ENCODE results near the gene HSD3B7.

DNA sequence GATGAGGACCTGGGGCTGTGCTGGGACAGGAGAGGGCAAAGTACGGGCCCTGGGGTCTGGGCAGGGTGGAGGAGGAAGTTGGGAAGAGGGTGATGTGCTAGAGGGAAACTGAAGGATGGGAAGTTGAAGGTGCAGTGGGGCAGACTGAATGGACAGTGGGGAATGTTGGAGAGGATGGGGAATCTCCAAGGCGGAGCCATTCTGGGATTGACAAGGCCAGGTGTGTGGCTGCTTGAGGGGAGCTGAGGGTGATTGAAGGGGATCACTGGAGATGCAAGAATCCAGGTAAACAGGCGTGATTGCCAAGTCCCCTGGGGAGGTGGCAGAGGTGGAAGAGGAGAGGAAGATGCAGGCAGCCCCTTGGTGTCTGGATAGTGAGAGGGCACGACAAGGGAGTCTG lies 8.5 kb upstream of the HSD3B7 start:
- TF ChIP-seq, protein P1, sequence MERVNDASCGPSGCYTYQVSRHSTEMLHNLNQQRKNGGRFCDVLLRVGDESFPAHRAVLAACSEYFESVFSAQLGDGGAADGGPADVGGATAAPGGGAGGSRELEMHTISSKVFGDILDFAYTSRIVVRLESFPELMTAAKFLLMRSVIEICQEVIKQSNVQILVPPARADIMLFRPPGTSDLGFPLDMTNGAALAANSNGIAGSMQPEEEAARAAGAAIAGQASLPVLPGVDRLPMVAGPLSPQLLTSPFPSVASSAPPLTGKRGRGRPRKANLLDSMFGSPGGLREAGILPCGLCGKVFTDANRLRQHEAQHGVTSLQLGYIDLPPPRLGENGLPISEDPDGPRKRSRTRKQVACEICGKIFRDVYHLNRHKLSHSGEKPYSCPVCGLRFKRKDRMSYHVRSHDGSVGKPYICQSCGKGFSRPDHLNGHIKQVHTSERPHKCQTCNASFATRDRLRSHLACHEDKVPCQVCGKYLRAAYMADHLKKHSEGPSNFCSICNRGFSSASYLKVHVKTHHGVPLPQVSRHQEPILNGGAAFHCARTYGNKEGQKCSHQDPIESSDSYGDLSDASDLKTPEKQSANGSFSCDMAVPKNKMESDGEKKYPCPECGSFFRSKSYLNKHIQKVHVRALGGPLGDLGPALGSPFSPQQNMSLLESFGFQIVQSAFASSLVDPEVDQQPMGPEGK (CRISPR knock-in tag; IDR thresholded peaks at IDR 0.05; ENCODE audit: borderline replicate concordance), result no peak
- no peak for TF ChIP-seq ISL1 (CRISPR knock-in tag; IDR thresholded peaks at IDR 0.05)
- no peak for TF ChIP-seq ARNTL (CRISPR knock-in tag; IDR thresholded peaks at IDR 0.05; ENCODE audit: borderline replicate concordance, low read depth)
- no peak for TF ChIP-seq OSR1 (CRISPR knock-in tag; IDR thresholded peaks at IDR 0.05)
- TF ChIP-seq GLIS3 (CRISPR knock-in tag; IDR thresholded peaks at IDR 0.05), result no peak
- no peak for TF ChIP-seq ESRRG (CRISPR knock-in tag; IDR thresholded peaks at IDR 0.05)
- no peak for TF ChIP-seq TCF4 (CRISPR knock-in tag; IDR thresholded peaks at IDR 0.05; ENCODE audit: borderline replicate concordance)
- TF ChIP-seq RARB (CRISPR knock-in tag; IDR thresholded peaks at IDR 0.05), result no peak
- TF ChIP-seq ZNF565 (CRISPR knock-in tag; conservative IDR thresholded peaks at IDR 0.05; ENCODE audit: low read depth), result no peak
- TF ChIP-seq ZFP3 (CRISPR knock-in tag; IDR thresholded peaks at IDR 0.05), result no peak
- no peak for TF ChIP-seq PPARA (CRISPR knock-in tag; IDR thresholded peaks at IDR 0.05; ENCODE audit: borderline replicate concordance)

All from SK-N-SH treated with all-trans-retinoic acid at 6 μM for 48 hours (cell line).